ENCODE data around the gene WDR86.

Gene WDR86

DNA sequence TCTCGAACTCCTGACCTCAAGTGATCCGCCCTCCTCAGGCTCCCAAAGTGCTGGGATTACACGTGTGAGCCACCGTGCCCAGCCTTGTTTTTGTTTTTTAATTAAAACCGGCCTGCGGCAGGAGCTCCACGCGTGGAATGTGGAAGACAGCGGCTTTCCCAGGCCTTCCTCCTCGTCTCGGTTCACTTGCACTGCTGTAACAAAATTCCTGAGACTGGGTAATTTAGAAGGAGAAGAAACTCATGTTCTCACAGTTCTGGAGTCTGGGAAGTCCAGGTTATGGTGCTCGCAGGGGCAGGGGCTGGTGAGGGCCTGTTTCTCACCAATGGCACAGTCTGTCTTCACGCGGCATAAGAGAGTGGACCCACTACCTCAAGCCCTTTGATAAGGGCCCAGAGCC lies 44.5 kb upstream of the WDR86 start:
- TF ChIP-seq, protein P1, sequence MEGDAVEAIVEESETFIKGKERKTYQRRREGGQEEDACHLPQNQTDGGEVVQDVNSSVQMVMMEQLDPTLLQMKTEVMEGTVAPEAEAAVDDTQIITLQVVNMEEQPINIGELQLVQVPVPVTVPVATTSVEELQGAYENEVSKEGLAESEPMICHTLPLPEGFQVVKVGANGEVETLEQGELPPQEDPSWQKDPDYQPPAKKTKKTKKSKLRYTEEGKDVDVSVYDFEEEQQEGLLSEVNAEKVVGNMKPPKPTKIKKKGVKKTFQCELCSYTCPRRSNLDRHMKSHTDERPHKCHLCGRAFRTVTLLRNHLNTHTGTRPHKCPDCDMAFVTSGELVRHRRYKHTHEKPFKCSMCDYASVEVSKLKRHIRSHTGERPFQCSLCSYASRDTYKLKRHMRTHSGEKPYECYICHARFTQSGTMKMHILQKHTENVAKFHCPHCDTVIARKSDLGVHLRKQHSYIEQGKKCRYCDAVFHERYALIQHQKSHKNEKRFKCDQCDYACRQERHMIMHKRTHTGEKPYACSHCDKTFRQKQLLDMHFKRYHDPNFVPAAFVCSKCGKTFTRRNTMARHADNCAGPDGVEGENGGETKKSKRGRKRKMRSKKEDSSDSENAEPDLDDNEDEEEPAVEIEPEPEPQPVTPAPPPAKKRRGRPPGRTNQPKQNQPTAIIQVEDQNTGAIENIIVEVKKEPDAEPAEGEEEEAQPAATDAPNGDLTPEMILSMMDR (conservative IDR thresholded peaks at IDR 0.05; ENCODE audit: low read length) = no peak
- H3K4me3 ChIP-seq (ENCODE audit: low read length) = no peak overlapping the region
- peak; percentile 78 for DNase-seq (ENCODE audit: low read depth)

DNA sequence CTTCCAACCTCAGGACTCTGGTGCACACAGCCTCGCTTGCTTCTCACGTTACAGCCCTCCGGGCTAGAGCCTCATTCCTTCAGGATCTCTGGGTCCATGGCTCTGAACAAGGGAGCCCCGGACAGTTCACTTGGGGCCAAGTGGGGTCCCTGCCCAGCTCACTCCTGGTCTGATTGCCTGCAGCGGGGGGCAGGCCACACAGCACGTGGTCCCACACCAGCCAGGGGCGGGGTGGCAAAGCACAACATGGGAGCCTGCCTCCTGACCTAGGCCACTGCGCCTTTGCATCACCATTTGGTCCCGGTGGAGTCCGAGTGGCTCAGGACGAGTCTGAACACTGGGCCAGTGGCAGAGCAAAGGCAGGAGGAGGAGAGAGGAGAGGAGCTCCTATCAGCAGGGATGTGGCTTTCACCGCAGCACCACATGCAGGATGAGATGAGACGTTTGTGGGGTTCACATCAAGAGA lies 43.5 kb upstream of the WDR86 start:
- DNase-seq (ENCODE audit: low read depth) = no peak
- H3K4me3 ChIP-seq (ENCODE audit: low read length) = no peak overlapping the region
- TF ChIP-seq, protein P1 (conservative IDR thresholded peaks at IDR 0.05; ENCODE audit: low read length) = no peak

DNA sequence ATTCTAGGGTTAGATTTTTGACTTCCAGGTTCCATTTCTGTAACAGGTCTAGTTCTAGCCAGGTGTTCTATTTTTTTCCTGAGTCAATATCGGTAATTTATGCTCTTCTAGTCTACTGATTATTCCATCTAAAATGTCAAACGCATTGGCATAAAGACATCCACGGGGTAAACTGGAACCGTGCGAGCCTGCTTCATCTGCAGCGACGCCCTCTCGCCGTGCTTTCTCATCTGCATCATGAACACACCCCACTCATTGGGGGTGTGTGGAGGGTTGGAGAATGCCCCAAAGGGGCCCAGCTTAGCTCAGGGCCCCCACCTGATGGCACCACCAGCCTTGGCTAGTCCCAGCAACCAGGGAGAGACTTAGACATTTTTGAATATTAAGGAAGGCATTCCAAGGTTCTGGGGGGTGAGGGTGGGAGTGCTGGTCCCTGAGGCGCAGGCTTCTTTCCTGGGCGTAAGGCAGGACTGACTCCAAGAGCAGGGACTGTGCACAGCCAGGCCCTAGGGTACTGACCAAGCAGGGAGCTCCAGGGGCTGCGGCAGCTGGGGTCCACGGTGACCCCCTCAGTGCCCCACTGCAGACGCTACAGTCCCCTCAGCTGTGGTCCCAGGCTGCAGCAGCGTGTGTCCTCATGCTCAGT lies 43.0 kb upstream of the WDR86 start:
- no peak overlapping the region for H3K4me3 ChIP-seq (ENCODE audit: low read length)
- DNase-seq (ENCODE audit: low read depth) = no peak
- TF ChIP-seq, protein P1 (conservative IDR thresholded peaks at IDR 0.05; ENCODE audit: low read length) = no peak

DNA sequence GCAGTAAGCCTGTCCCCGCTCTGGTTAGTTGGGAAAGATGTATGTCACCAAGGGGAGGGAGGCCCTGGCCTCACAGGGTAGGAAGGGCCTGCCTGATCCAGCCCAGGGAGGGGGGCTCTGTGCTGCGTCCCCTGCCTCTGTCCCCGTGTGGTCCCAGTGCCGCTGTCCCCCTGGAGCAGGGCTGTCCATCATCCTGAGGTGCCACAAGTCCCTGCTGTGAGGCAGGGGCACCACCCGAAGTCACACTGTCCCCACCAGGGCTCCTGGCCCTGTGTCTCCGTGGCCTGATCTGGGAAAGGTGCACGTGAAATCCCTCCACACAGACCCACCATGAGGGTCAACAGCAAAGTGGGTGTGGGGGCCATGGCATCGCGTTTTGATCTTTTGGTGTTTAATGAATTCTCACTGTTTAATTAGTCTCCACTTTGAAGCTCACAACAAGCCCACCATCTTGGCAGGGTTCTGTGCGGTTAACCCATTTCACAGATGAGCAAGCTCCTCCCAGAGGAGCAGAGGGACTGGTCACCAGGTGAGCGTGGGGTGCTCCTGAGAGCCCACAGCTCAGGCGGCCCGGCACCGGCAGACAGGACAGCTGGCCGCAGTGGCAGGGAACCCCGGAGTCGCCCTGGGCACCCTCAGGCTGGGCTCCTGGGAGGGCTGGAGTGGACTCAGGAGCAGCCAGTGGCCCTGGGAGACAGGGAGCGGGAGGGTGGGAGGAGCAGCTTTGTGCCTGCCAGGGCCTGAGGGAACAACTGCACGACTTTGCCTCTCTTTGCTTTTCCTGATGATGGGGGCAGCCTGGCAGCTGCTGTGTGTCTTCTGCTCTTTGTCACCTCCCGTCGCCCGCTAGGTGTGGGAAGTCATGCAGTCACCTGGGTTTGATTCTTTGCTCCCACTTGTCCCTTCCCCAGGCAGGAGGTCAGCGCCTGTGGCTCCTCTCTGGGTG lies 42.1 kb upstream of the WDR86 start:
- TF ChIP-seq, protein P1 (conservative IDR thresholded peaks at IDR 0.05; ENCODE audit: low read length) = no peak
- no peak overlapping the region for H3K4me3 ChIP-seq (ENCODE audit: low read length)
- DNase-seq (ENCODE audit: low read depth) = no peak

DNA sequence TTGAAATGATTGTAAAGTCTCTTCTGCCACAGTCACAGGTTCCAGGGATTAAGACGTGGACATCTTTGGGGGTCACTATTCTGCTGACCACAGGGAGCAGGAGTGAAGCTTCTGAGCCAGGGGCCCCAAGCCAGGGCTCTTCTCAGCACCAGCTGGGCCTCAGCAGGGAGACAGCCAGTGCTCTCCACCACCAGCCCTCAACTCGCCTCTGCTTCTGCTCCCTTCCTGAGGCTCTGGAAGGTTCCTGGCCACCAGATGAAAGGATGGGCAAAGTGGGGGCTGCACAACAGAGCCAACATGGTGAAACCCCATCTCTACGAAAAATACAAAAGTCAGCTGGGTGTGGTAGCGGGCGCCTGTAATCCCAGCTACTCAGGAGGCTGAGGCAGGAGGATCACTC lies 41.3 kb upstream of the WDR86 start:
- H3K4me3 ChIP-seq (ENCODE audit: low read length) = no peak overlapping the region
- no peak for DNase-seq (ENCODE audit: low read depth)
- TF ChIP-seq, protein P1 (conservative IDR thresholded peaks at IDR 0.05; ENCODE audit: low read length) = no peak

DNA sequence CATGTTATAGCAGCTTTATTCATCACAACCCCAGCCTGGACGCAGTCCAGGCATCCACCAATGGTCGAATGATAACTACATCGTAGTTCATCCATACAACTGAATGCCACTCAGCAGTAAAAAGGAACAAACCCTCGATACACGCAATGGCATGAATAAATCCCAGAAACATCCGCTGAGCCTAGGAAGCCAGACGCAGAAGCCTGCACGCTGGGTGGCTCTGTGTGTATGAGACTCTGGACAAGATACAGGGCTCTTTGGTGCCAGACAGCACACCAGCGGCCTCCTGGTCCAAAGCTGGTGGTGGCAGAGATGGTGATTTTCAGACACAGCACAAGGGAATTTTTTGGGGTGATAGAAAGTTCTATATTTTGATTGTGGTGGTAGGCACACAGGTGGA lies 40.2 kb upstream of the WDR86 start:
- TF ChIP-seq, protein P1 (conservative IDR thresholded peaks at IDR 0.05; ENCODE audit: low read length) = no peak
- H3K4me3 ChIP-seq (ENCODE audit: low read length) = no peak overlapping the region

More for the DNA sequence above, 40.2 kb upstream of the WDR86 start:
- DNase-seq (ENCODE audit: low read depth) = no peak

Measured in AG10803 (cell line).